ENCODE measurements around the gene NOS1AP. TPM values are rescaled to one million over a fixed set of nuclear protein-coding genes. Genes with fewer than 3 reads are reported as not detected.

The NOS1AP gene
- total and polyA plus RNA-seq, 2 donors (not counting 3 experiments of a cell fraction or from before 2014, with no cell fraction given), result 1.3 to 5.4 TPM

DNA sequence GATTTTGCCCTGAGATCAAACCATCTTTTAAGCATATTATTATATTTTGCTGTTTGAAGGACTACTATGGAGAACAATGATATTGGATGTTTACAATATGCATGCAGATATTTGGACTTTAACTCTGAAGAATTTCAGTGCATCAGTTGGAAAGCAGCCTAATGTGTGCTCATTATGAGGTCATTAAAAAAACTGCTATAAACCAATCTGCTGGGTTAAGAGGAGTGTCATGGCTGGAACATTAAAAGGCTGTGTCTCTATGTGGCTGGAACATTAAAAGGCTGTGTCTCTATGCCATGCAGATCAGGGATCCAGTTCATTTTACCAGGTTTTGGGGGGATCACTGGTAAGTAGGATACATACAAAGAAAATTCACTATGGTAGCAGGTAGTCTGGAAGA, 229.5 kb downstream of the NOS1AP start:
- TF ChIP-seq FOS (IDR thresholded peaks at IDR 0.05; ENCODE audit: borderline replicate concordance, insufficient read depth, low read length) (no peak), POLR2A (IDR thresholded peaks at IDR 0.05; ENCODE audit: low read depth, low read length) (no peak), GATA2 (IDR thresholded peaks at IDR 0.05; ENCODE audit: insufficient read depth, insufficient read length, low read depth, low read length) (no peak)
- TF ChIP-seq, protein P1, sequence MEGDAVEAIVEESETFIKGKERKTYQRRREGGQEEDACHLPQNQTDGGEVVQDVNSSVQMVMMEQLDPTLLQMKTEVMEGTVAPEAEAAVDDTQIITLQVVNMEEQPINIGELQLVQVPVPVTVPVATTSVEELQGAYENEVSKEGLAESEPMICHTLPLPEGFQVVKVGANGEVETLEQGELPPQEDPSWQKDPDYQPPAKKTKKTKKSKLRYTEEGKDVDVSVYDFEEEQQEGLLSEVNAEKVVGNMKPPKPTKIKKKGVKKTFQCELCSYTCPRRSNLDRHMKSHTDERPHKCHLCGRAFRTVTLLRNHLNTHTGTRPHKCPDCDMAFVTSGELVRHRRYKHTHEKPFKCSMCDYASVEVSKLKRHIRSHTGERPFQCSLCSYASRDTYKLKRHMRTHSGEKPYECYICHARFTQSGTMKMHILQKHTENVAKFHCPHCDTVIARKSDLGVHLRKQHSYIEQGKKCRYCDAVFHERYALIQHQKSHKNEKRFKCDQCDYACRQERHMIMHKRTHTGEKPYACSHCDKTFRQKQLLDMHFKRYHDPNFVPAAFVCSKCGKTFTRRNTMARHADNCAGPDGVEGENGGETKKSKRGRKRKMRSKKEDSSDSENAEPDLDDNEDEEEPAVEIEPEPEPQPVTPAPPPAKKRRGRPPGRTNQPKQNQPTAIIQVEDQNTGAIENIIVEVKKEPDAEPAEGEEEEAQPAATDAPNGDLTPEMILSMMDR (IDR thresholded peaks at IDR 0.05; ENCODE audit: extremely low read depth in 1 of 2, insufficient read depth in 1 of 2, low read depth in 1 of 2, low read length in 2 of 2), result no peak
- H3K4me3 ChIP-seq (replicated peaks in 1 of 3; ENCODE audit: insufficient read depth in 1 of 3, low read depth in 1 of 3, low read length in 3 of 3), result no peak overlapping the region
- intact Hi-C loops (cut with micrococcal nuclease) (no loop called here), dilution Hi-C loops (cut with MboI; ENCODE audit: extremely low pct_ligation_motif_present, low sequenced_read_pairs) (no loop called here)
- H3K4me2 ChIP-seq (ENCODE audit: insufficient read depth, low read length), result no peak overlapping the region
- H3K27ac ChIP-seq (ENCODE audit: insufficient read depth, low read depth, low read length), result no peak overlapping the region
- no peaks in the 10 kb centered on the region for H3K79me2 ChIP-seq (ENCODE audit: control insufficient read depth, insufficient read depth, low read length)
- no peak overlapping the region for H3K9ac ChIP-seq (replicated peaks; ENCODE audit: extremely low read depth, insufficient read depth, low read length)
- no peaks in the 10 kb centered on the region for H3K27me3 ChIP-seq (ENCODE audit: control insufficient read depth in 2 of 2, insufficient read depth in 2 of 2, low read length in 2 of 2)
- H3K9me1 ChIP-seq (replicated peaks; ENCODE audit: control insufficient read depth, extremely low read depth, insufficient read depth, low read length), result no peaks in the 10 kb centered on the region
- no TSS peak for BruUV-seq (replicated peaks)
- CTCF ChIA-PET, result no interaction called here
- no peaks in the 10 kb centered on the region for H3K9me3 ChIP-seq (replicated peaks; ENCODE audit: control insufficient read depth, insufficient read depth, low read length)
- no peak overlapping the region for H2AFZ ChIP-seq (ENCODE audit: low read depth, low read length)
- no peak for DNase-seq (ENCODE audit: low read depth, low spot score)
- POLR2A ChIA-PET, result no interaction called here
- no peaks in the 10 kb centered on the region for H4K20me1 ChIP-seq (replicated peaks; ENCODE audit: control insufficient read depth, extremely low read depth, insufficient read depth, low read length)
- peaks cover 10% of the 10 kb centered on the region for H3K4me1 ChIP-seq (ENCODE audit: control insufficient read depth, extremely low read depth, insufficient read depth, low read length)
- no peaks in the 10 kb centered on the region for H3K36me3 ChIP-seq (ENCODE audit: control insufficient read depth in 2 of 2, extremely low read depth in 1 of 2, insufficient read depth in 2 of 2, low read length in 2 of 2)
- no peak for FAIRE-seq

DNA sequence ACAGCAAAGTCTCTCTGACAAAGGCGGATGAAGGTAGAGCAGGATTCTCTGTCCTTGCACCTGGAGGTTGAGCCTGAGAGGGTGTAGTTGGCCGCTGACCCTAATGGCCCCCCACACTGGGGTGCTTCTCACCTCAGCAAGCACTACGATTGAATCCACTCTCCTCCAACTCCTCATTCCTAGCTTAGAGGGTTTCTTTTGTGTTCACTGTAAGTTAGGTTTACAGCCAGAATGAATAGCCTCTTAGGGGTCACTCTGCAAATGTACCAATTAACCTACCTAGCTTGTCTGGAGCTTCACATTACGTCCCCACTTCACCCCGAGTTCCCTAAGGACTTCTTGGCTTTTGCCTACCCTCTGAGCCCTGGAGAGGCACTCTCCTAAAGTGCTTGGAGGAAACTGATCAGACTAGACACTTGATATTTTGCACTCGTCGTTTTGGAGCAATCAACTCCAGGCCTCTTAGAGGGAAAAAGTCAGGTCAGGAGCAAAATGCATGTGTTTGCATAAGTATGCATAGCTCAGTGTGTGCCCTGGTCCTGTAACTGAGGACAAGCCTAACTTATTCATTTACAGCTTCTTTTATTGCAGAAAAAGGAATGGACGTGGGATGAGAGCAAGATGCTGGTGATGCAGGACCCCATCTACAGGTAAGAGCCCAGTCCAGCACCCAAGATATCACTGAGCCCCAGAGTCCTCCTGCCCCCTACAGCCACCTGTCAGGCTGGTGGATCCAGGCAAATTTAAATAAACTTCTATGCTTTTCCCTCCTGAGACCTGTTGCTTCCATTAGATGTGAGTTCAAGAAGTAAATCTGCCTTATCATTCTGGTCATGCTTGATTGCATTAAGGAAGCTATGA, 230.8 kb downstream of the NOS1AP start:
- no peak overlapping the region for H3K4me3 ChIP-seq (replicated peaks in 1 of 3; ENCODE audit: insufficient read depth in 1 of 3, low read depth in 1 of 3, low read length in 3 of 3)
- H3K27me3 ChIP-seq (ENCODE audit: control insufficient read depth in 2 of 2, insufficient read depth in 2 of 2, low read length in 2 of 2), result no peaks in the 10 kb centered on the region
- CTCF ChIA-PET, result interaction anchor here (0.9 to 1.2 kb wide), 3 partner anchors 21 to 57 kb away, joined by 3 to 4 read pairs (median 3); no protein-coding TSS in a partner anchor
- POLR2A ChIA-PET, result no interaction called here
- H4K20me1 ChIP-seq (replicated peaks; ENCODE audit: control insufficient read depth, extremely low read depth, insufficient read depth, low read length), result no peaks in the 10 kb centered on the region
- H3K9me1 ChIP-seq (replicated peaks; ENCODE audit: control insufficient read depth, extremely low read depth, insufficient read depth, low read length), result no peaks in the 10 kb centered on the region
- TF ChIP-seq POLR2AphosphoS5 (IDR thresholded peaks at IDR 0.05; ENCODE audit: insufficient read depth, low read depth, low read length) (no peak), FOS (IDR thresholded peaks at IDR 0.05; ENCODE audit: borderline replicate concordance, insufficient read depth, low read length) (no peak), JUN (IDR thresholded peaks at IDR 0.05; ENCODE audit: borderline replicate concordance, insufficient read depth, insufficient read length, low read depth) (no peak), POLR2A (IDR thresholded peaks at IDR 0.05; ENCODE audit: low read depth, low read length) (no peak), EZH2 (IDR thresholded peaks at IDR 0.05; ENCODE audit: borderline replicate concordance, low read depth, low read length, severe bottlenecking) (no peak), MYC (IDR thresholded peaks at IDR 0.05; ENCODE audit: low read depth, low read length) (no peak), GATA2 (IDR thresholded peaks at IDR 0.05; ENCODE audit: insufficient read depth, insufficient read length, low read depth, low read length) (no peak)
- TF ChIP-seq, protein P2, sequence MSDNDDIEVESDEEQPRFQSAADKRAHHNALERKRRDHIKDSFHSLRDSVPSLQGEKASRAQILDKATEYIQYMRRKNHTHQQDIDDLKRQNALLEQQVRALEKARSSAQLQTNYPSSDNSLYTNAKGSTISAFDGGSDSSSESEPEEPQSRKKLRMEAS (IDR thresholded peaks at IDR 0.05; ENCODE audit: insufficient read depth, insufficient read length), result no peak
- TF ChIP-seq, protein P1 (IDR thresholded peaks at IDR 0.05; ENCODE audit: extremely low read depth in 1 of 2, insufficient read depth in 1 of 2, low read depth in 1 of 2, low read length in 2 of 2), result no peak
- no TSS peak for BruUV-seq (replicated peaks)
- no peaks in the 10 kb centered on the region for H3K79me2 ChIP-seq (ENCODE audit: control insufficient read depth, insufficient read depth, low read length)
- DNase-seq (ENCODE audit: low read depth, low spot score) (no peak), FAIRE-seq (no peak)
- no peaks in the 10 kb centered on the region for H3K36me3 ChIP-seq (ENCODE audit: control insufficient read depth in 2 of 2, extremely low read depth in 1 of 2, insufficient read depth in 2 of 2, low read length in 2 of 2)
- no peak overlapping the region for H3K4me2 ChIP-seq (ENCODE audit: insufficient read depth, low read length)
- intact Hi-C loops (cut with micrococcal nuclease), result no loop called here
- dilution Hi-C loops (cut with MboI; ENCODE audit: extremely low pct_ligation_motif_present, low sequenced_read_pairs), result no loop called here
- no peaks in the 10 kb centered on the region for H3K9me3 ChIP-seq (replicated peaks; ENCODE audit: control insufficient read depth, insufficient read depth, low read length)
- no peak overlapping the region for H3K9ac ChIP-seq (replicated peaks; ENCODE audit: extremely low read depth, insufficient read depth, low read length)
- no peak overlapping the region for H3K27ac ChIP-seq (ENCODE audit: insufficient read depth, low read depth, low read length)
- H3K4me1 ChIP-seq (ENCODE audit: control insufficient read depth, extremely low read depth, insufficient read depth, low read length), result peaks cover 16% of the 10 kb centered on the region
- no peak overlapping the region for H2AFZ ChIP-seq (ENCODE audit: low read depth, low read length)
